ENCODE measurements around the gene NAP1L1.
A peak's percentile ranks its signal among the peaks of the same experiment; 100 is the strongest.

NAP1L1 gene

GRCh38 chr12:76040461-76040860 lies 44.0 kb downstream of the NAP1L1 start:
- DNase-seq (ENCODE audit: low spot score), result no peak

GRCh38 chr12:76038176-76038575 lies 46.3 kb downstream of the NAP1L1 start:
- no peak for DNase-seq (ENCODE audit: low spot score)

- no peak for DNase-seq (ENCODE audit: low spot score)
Measured at GRCh38 chr12:76037130-76038103, 47.1 kb downstream of the NAP1L1 start.

GRCh38 chr12:76035045-76035444 lies 49.4 kb downstream of the NAP1L1 start:
- no peak for DNase-seq (ENCODE audit: low spot score)

GRCh38 chr12:76033081-76034011 lies 51.1 kb downstream of the NAP1L1 start:
- no peak for DNase-seq (ENCODE audit: low spot score)

- peak; percentile 60 for DNase-seq (ENCODE audit: low spot score)
Measured at GRCh38 chr12:76032043-76032981, 52.2 kb downstream of the NAP1L1 start.

GRCh38 chr12:76031414-76032042 lies 53.0 kb downstream of the NAP1L1 start, which contains the start of gene PHLDA1:
Gene PHLDA1 (minus strand): TSS chr12:76031776.
- DNase-seq (ENCODE audit: low spot score), result peak; percentile 96

GRCh38 chr12:76031081-76031413 lies 53.4 kb downstream of the NAP1L1 start:
- DNase-seq (ENCODE audit: low spot score), result no peak

- DNase-seq (ENCODE audit: low spot score), result peak; percentile 71
Measured at GRCh38 chr12:76030341-76031080, 54.0 kb downstream of the NAP1L1 start.

- no peak for DNase-seq (ENCODE audit: low spot score)
Measured at GRCh38 chr12:76029982-76030340, 54.5 kb downstream of the NAP1L1 start.

GRCh38 chr12:76028571-76029277 lies 55.8 kb downstream of the NAP1L1 start:
- no peak for DNase-seq (ENCODE audit: low spot score)

- DNase-seq (ENCODE audit: low spot score), result no peak
Measured at GRCh38 chr12:76026643-76027063, 57.8 kb downstream of the NAP1L1 start.

GRCh38 chr12:76025601-76026575 lies 58.6 kb downstream of the NAP1L1 start:
- no peak for DNase-seq (ENCODE audit: low spot score)

- no peak for DNase-seq (ENCODE audit: low spot score)
Measured at GRCh38 chr12:76024942-76025600, 59.4 kb downstream of the NAP1L1 start.

- DNase-seq (ENCODE audit: low spot score), result no peak
Measured at GRCh38 chr12:76024102-76024781, 60.2 kb downstream of the NAP1L1 start.

GRCh38 chr12:76023069-76023690 lies 61.3 kb downstream of the NAP1L1 start:
- no peak for DNase-seq (ENCODE audit: low spot score)

GRCh38 chr12:76022506-76022905 lies 62.0 kb downstream of the NAP1L1 start:
- no peak for DNase-seq (ENCODE audit: low spot score)

All from ecto neural progenitor cell (in vitro differentiated cells).